ENCODE measurements around the gene LRRC4C. TPM values are rescaled to one million over a fixed set of nuclear protein-coding genes. Genes with fewer than 3 reads are reported as not detected.

Gene LRRC4C
- total RNA-seq (ENCODE audit: unreplicated experiment) = 1.2 TPM
- long read RNA-seq, partial matches to known transcripts = 0 of 1 reads
- long read RNA-seq, other reads (novel, unspliced or antisense) = 1 of 1 reads

DNA sequence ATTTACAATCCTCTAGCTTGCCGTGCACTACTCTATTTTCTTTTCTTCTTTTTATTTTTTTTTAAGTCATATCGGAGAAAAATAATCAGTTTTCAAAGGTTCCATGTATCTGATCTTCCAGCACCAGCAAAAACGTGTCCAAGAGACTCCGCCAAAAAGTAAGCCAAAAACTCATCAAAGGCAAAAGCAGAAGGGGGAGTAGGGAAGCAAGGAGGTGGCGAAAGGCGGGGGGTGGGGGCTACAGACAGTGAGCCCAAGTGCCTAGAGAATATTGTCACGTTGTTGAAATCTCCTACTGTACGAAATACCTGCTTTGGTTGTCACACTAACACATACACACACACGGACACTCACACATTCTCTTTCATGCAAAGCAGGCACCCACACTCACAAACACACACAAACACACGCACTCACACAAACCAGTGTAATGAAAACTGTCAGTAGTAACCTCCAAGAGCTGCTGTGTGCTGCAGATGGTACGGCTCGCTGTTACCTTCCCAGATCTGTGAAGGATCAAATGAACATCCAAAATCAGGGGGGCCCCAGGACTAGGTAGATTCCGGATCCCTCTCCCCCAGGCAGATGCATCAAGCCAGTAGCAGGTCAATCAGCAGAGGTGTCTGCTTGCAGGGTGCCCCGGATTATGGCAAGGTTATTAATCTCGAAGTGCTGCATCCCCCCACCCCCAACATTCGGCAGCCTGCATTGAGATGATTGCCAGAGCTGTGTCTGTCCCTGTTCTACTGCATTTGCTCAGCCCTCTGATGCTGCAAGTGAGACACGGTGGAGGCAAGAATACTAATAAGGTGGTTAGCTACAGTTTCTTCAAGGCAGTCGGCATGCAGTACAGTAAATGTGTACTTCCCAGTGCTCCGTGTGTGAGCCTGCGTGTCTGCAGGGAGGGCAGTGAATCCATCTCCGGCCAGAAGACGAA, at the start of gene LRRC4C:
LRRC4C (minus strand) TSS at position 188 of the 937 bp plus-strand sequence.
- TF ChIP-seq, protein P1, sequence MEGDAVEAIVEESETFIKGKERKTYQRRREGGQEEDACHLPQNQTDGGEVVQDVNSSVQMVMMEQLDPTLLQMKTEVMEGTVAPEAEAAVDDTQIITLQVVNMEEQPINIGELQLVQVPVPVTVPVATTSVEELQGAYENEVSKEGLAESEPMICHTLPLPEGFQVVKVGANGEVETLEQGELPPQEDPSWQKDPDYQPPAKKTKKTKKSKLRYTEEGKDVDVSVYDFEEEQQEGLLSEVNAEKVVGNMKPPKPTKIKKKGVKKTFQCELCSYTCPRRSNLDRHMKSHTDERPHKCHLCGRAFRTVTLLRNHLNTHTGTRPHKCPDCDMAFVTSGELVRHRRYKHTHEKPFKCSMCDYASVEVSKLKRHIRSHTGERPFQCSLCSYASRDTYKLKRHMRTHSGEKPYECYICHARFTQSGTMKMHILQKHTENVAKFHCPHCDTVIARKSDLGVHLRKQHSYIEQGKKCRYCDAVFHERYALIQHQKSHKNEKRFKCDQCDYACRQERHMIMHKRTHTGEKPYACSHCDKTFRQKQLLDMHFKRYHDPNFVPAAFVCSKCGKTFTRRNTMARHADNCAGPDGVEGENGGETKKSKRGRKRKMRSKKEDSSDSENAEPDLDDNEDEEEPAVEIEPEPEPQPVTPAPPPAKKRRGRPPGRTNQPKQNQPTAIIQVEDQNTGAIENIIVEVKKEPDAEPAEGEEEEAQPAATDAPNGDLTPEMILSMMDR (IDR thresholded peaks at IDR 0.05; ENCODE audit: unreplicated experiment) = no peak
- Mint-ChIP-seq H3K9me3 (ENCODE audit: unreplicated experiment) (no peaks in the 10 kb centered on the region), H3K36me3 (ENCODE audit: low read depth, unreplicated experiment) (no peaks in the 10 kb centered on the region), H3K4me3 (ENCODE audit: unreplicated experiment) (peak within 1 kb of the TSS; percentile 21), H3K4me1 (ENCODE audit: unreplicated experiment) (peaks cover 4% of the 10 kb centered on the region), H3K27ac (ENCODE audit: unreplicated experiment) (no peak within 1 kb of the TSS), H3K27me3 (ENCODE audit: unreplicated experiment) (peaks cover 1% of the 10 kb centered on the region)
- DNase-seq (ENCODE audit: low spot score) = no peak

DNA sequence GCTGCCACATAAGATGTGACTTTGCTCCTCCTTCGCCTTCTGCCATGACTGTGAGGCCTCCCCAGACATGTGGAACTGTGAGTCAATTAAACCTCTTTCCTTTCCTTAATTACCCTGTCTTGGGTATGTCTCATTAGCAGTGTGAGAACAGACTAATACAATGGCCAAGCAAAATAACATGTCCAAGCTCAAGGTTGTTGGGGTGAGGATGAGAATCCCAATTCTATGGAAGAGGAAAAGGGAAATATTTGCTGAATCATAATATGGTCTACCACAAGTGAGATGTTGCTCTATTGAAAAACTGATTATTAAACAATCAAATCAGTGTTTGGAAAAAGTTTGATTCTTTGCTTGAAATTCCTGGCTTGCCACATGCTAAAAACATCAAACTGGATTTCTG, 48.7 kb upstream of the LRRC4C start:
- Mint-ChIP-seq H3K27me3 (ENCODE audit: unreplicated experiment) (peaks cover 2% of the 10 kb centered on the region), H3K36me3 (ENCODE audit: low read depth, unreplicated experiment) (no peaks in the 10 kb centered on the region), H3K4me1 (ENCODE audit: unreplicated experiment) (peaks cover 3% of the 10 kb centered on the region), H3K4me3 (ENCODE audit: unreplicated experiment) (no peak overlapping the region), H3K9me3 (ENCODE audit: unreplicated experiment) (no peaks in the 10 kb centered on the region), H3K27ac (ENCODE audit: unreplicated experiment) (no peak overlapping the region)
- TF ChIP-seq, protein P1 (IDR thresholded peaks at IDR 0.05; ENCODE audit: unreplicated experiment) = no peak
- no peak for DNase-seq (ENCODE audit: low spot score)

DNA sequence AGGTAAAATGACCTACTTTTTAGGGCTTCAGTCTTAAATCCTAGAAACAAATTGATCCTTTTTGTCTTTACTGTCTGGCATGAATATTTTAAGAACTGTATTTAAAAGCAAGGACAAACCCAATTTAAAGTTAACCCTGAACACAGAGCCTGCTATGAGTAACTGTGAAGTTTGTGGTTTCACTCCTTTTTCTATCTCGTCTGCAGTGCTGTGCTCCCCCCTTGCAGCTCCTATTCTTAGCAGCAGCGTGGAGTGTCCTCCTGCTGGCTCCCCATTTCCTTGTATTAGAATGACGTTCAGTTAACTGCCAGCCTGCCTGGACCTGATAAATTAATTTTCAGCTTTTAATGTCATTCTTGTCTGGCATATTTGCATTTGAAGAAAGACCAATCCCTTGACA, 40.0 kb upstream of the LRRC4C start:
- Mint-ChIP-seq H3K36me3 (ENCODE audit: low read depth, unreplicated experiment) (no peaks in the 10 kb centered on the region), H3K4me3 (ENCODE audit: unreplicated experiment) (no peak overlapping the region), H3K27me3 (ENCODE audit: unreplicated experiment) (no peaks in the 10 kb centered on the region), H3K27ac (ENCODE audit: unreplicated experiment) (no peak overlapping the region), H3K4me1 (ENCODE audit: unreplicated experiment) (peaks cover 16% of the 10 kb centered on the region), H3K9me3 (ENCODE audit: unreplicated experiment) (no peaks in the 10 kb centered on the region)
- TF ChIP-seq, protein P1 (IDR thresholded peaks at IDR 0.05; ENCODE audit: unreplicated experiment) = no peak
- no peak for DNase-seq (ENCODE audit: low spot score)

DNA sequence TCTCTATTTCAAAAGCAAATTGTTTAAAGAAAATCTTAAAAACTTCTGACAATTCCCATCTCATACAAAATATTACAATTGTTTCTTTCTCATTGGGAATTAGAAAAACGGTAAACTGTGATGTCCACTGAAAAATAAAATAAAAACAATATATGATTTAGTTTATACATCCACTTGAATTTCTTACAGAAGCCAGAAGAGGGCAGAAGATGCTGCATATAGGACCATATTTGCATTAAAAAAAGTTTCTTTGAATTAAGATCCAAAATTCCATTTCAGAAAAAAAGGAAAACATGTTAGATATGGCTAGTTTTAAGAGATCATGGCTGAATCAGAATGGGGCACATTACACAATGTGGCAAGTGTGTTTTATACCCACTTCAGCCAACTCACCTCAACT, 39.3 kb upstream of the LRRC4C start:
- Mint-ChIP-seq H3K4me3 (ENCODE audit: unreplicated experiment) (no peak overlapping the region), H3K4me1 (ENCODE audit: unreplicated experiment) (peaks cover 16% of the 10 kb centered on the region), H3K27me3 (ENCODE audit: unreplicated experiment) (no peaks in the 10 kb centered on the region), H3K36me3 (ENCODE audit: low read depth, unreplicated experiment) (no peaks in the 10 kb centered on the region), H3K9me3 (ENCODE audit: unreplicated experiment) (no peaks in the 10 kb centered on the region), H3K27ac (ENCODE audit: unreplicated experiment) (no peak overlapping the region)
- DNase-seq (ENCODE audit: low spot score) = no peak
- TF ChIP-seq, protein P1 (IDR thresholded peaks at IDR 0.05; ENCODE audit: unreplicated experiment) = peak; percentile 49

DNA sequence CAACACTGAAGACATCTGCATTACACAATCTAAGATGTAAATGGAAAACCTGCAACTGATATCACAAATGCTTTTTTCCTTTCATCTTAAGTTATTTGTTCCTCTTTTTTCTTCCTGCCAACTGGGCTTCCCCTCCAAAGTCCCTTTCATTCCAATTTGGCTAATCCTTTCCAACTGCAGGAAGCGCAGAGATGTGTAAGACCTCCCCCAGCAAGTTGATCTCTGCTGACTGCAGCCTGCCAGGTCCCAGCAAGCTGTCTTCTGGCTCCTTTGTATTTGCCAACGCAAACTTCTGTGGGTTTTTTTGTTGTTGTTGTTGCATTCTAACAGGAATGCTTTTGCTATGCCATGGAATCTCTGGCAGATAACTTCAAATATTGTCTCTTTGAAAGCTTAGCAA, 38.5 kb upstream of the LRRC4C start:
- Mint-ChIP-seq H3K4me1 (ENCODE audit: unreplicated experiment) (peaks cover 16% of the 10 kb centered on the region), H3K27ac (ENCODE audit: unreplicated experiment) (no peak overlapping the region), H3K27me3 (ENCODE audit: unreplicated experiment) (no peaks in the 10 kb centered on the region), H3K4me3 (ENCODE audit: unreplicated experiment) (no peak overlapping the region), H3K36me3 (ENCODE audit: low read depth, unreplicated experiment) (no peaks in the 10 kb centered on the region), H3K9me3 (ENCODE audit: unreplicated experiment) (no peaks in the 10 kb centered on the region)
- TF ChIP-seq, protein P1 (IDR thresholded peaks at IDR 0.05; ENCODE audit: unreplicated experiment) = no peak
- peak; percentile 3 for DNase-seq (ENCODE audit: low spot score)
